MM.1S (cell line): ENCODE data around the gene TMIGD2.
"Not testable (repeated sequence)": the region's sequence is repeated elsewhere in the genome, so short reads cannot be mapped to it uniquely, and the experiment has no call there.

ENCODE experiments used
- DNase-seq: peaks from one replicate; pipeline ENCODE4 v3.0.0-alpha.2; 2015
- H2AFZ ChIP-seq: fragments of 300-600 bp; sonication (generic); 2 replicates; pipeline ENCODE4 v1.6.0; 2016; ENCODE audit warnings: antibody characterized with exemption, low read length
- H3F3A ChIP-seq: fragments of 300-600 bp; sonication (generic); 2 replicates; pipeline ENCODE4 v1.6.1; 2016; ENCODE audit warnings: mild to moderate bottlenecking, antibody characterized with exemption, low read length, moderate library complexity, mixed read lengths; ENCODE audit not compliant: insufficient read depth
- H3K27ac ChIP-seq: fragments of 300-600 bp; sonication (generic); 2 replicates; pipeline ENCODE4 v1.5.1; 2016; ENCODE audit warnings: mild to moderate bottlenecking, low read length
- H3K27me3 ChIP-seq: fragments of 300-600 bp; sonication (generic); replicated peaks from 2 replicates; pipeline ENCODE4 v1.6.0; 2016; ENCODE audit warnings: low read length; ENCODE audit not compliant: insufficient read depth
- H3K36me3 ChIP-seq: fragments of 300-600 bp; sonication (generic); replicated peaks from 2 replicates; pipeline ENCODE4 v1.6.1; 2016; ENCODE audit warnings: mild to moderate bottlenecking, low read length, mixed read lengths; ENCODE audit not compliant: insufficient read depth
- H3K4me1 ChIP-seq: fragments of 300-600 bp; sonication (generic); 2 replicates; pipeline ENCODE4 v1.6.1; 2016; ENCODE audit warnings: low read length, mixed read lengths
- H3K4me2 ChIP-seq: fragments of 300-600 bp; sonication (generic); 2 replicates; pipeline ENCODE4 v1.6.0; 2016; ENCODE audit warnings: low read depth, low read length
- H3K4me3 ChIP-seq: fragments of 300-600 bp; sonication (generic); 2 replicates; pipeline ENCODE4 v1.5.1; 2016; ENCODE audit warnings: low read length, mixed read lengths
- H3K79me2 ChIP-seq: fragments of 300-600 bp; sonication (generic); 2 replicates; pipeline ENCODE4 v1.6.1; 2016; ENCODE audit warnings: mixed run types, low read length, mixed read lengths
- H3K9ac ChIP-seq: fragments of 300-600 bp; sonication (generic); 2 replicates; pipeline ENCODE4 v1.6.1; 2016; ENCODE audit warnings: low read length, mixed read lengths
- H3K9me2 ChIP-seq: fragments of 300-600 bp; sonication (generic); replicated peaks from 2 replicates; pipeline ENCODE4 v1.6.1; 2016; ENCODE audit warnings: mild to moderate bottlenecking, low read length, mixed read lengths; ENCODE audit not compliant: insufficient read depth
- H3K9me3 ChIP-seq: fragments of 300-600 bp; sonication (generic); replicated peaks from 2 replicates; pipeline ENCODE4 v1.6.1; 2016; ENCODE audit warnings: mild to moderate bottlenecking, low read length, mixed read lengths; ENCODE audit not compliant: insufficient read depth
- H4K20me1 ChIP-seq: fragments of 300-600 bp; sonication (generic); 2 replicates; pipeline ENCODE4 v1.6.1; 2016; ENCODE audit warnings: mild to moderate bottlenecking, low read length, moderate library complexity, mixed read lengths; ENCODE audit not compliant: insufficient read depth
- CTCF ChIP-seq: fragments of 300-600 bp; sonication (generic); IDR thresholded peaks from 2 replicates; pipeline ENCODE4 v1.5.1; 2016; ENCODE audit warnings: antibody characterized with exemption, low read length, mixed read lengths
- EZH2 ChIP-seq: fragments of 300-600 bp; sonication (generic); optimal IDR thresholded peaks from 2 replicates; pipeline ENCODE3; 2017; ENCODE audit warnings: low read depth, mild to moderate bottlenecking, antibody characterized with exemption, low read length, mixed read lengths
- EZH2phosphoT487 ChIP-seq: fragments of 300-600 bp; sonication (generic); IDR thresholded peaks from 2 replicates; pipeline ENCODE4 v1.6.1; 2018; ENCODE audit warnings: antibody characterized with exemption, low read length

TMIGD2 gene

GRCh38 chr19:4329858-4330257, 27.7 kb upstream of the TMIGD2 start:
- DNase-seq, result no peak
- Histone ChIP-seq H3K9me3 (no peaks in the 10 kb centered on the region), H2AFZ (no peak overlapping the region)

GRCh38 chr19:4328991-4329681, 26.9 kb upstream of the TMIGD2 start:
- H3K27ac ChIP-seq, result peak overlapping the region; percentile 33; the same call in 1 of the 2 replicates
- H3F3A ChIP-seq, H3K79me2 ChIP-seq, DNase-seq, H3K9me3 ChIP-seq, H3K4me1 ChIP-seq, H3K9me2 ChIP-seq, H3K36me3 ChIP-seq, H4K20me1 ChIP-seq: not testable (repeated sequence)
- H2AFZ ChIP-seq, result peak overlapping the region; percentile 22; the same call in 1 of the 2 replicates
- H3K27me3 ChIP-seq, result peaks cover 11% of the 10 kb centered on the region
- H3K4me3 ChIP-seq, result peak overlapping the region; percentile 55
- H3K4me2 ChIP-seq, result peak overlapping the region; percentile 28; the same call in 1 of the 2 replicates
- H3K9ac ChIP-seq, result peak overlapping the region; percentile 61

More at GRCh38 chr19:4329858-4330257, 27.7 kb upstream of the TMIGD2 start:
- no peaks in the 10 kb centered on the region for H3K36me3 ChIP-seq
- H3K4me2 ChIP-seq, result no peak overlapping the region
- H3K9ac ChIP-seq, result no peak overlapping the region
- H3K9me2 ChIP-seq, result no peaks in the 10 kb centered on the region
- 0 out of 2 replicates have a peak, but pooled peaks cover 3% of the 10 kb centered on the region for H3K4me1 ChIP-seq
- no peak overlapping the region for H3K4me3 ChIP-seq
- no peaks in the 10 kb centered on the region for H4K20me1 ChIP-seq
- TF ChIP-seq EZH2phosphoT487 (no peak), CTCF (no peak), EZH2 (no peak)
- no peak overlapping the region for H3K27ac ChIP-seq
- H3K79me2 ChIP-seq, result no peaks in the 10 kb centered on the region
- H3F3A ChIP-seq, result no peaks in the 10 kb centered on the region
- H3K27me3 ChIP-seq, result peaks cover 8% of the 10 kb centered on the region

- Histone ChIP-seq H3K79me2 (no peaks in the 10 kb centered on the region), H4K20me1 (no peaks in the 10 kb centered on the region), H2AFZ (peak overlapping the region; percentile 22), H3K9me3 (no peaks in the 10 kb centered on the region), H3K4me3 (peak overlapping the region; percentile 55), H3K9me2 (no peaks in the 10 kb centered on the region), H3K27me3 (peaks cover 18% of the 10 kb centered on the region), H3K36me3 (no peaks in the 10 kb centered on the region), H3K9ac (peak overlapping the region; percentile 61), H3K4me1 (0 out of 2 replicates have a peak, but pooled peaks cover 3% of the 10 kb centered on the region), H3K4me2 (peak overlapping the region; percentile 63; the same call in 1 of the 2 replicates), H3F3A (no peaks in the 10 kb centered on the region), H3K27ac (peak overlapping the region; percentile 33; the same call in 1 of the 2 replicates)
- DNase-seq, result peak; percentile 88
- TF ChIP-seq EZH2, result no peak
- no peak for TF ChIP-seq CTCF
- no peak for TF ChIP-seq EZH2phosphoT487
Measured at GRCh38 chr19:4328243-4328990, 26.2 kb upstream of the TMIGD2 start.
